Smooth muscle cell (in vitro differentiated cells): Measurements from ENCODE around the gene TMBIM4. TPM values are rescaled to one million over a fixed set of nuclear protein-coding genes. Genes with fewer than 3 reads are reported as not detected.
A peak's percentile ranks its signal among the peaks of the same experiment; 100 is the strongest.
"Not testable (repeated sequence)": the region's sequence is repeated elsewhere in the genome, so short reads cannot be mapped to it uniquely, and the experiment has no call there.

Experiments used
- DNase-seq: peaks from one replicate; lab custom pipeline; 2025; ENCODE audit not compliant: unreplicated experiment; lab: John Stamatoyannopoulos, UW
- H2AFZ ChIP-seq: fragments of 200-600 bp; sonication (generic); 2 replicates; pipeline ENCODE4 v1.6.0; 2016; ENCODE audit warnings: antibody characterized with exemption, low read depth, mild to moderate bottlenecking
- H3F3A ChIP-seq: fragments of 200-600 bp; sonication (generic); 2 replicates; pipeline ENCODE4 v1.6.0; 2017; ENCODE audit warnings: antibody characterized with exemption, low read depth
- H3K27ac ChIP-seq: fragments of 200-600 bp; sonication (generic); 2 replicates; pipeline ENCODE4 v1.5.1; 2016; ENCODE audit warnings: low read depth, mild to moderate bottlenecking
- H3K27me3 ChIP-seq: fragments of 200-600 bp; sonication (generic); 2 replicates; pipeline ENCODE4 v1.6.1; 2016; ENCODE audit warnings: low read depth, mild to moderate bottlenecking
- H3K36me3 ChIP-seq: fragments of 200-600 bp; sonication (generic); 2 replicates; pipeline ENCODE4 v1.5.1; 2016; ENCODE audit warnings: low read depth
- H3K4me1 ChIP-seq: fragments of 200-600 bp; sonication (generic); 2 replicates; pipeline ENCODE4 v1.5.1; 2016; ENCODE audit warnings: low read depth
- H3K4me2 ChIP-seq: fragments of 200-600 bp; sonication (generic); 2 replicates; pipeline ENCODE4 v1.6.0; 2016; ENCODE audit warnings: mild to moderate bottlenecking
- H3K4me3 ChIP-seq: fragments of 200-600 bp; sonication (generic); 2 replicates; pipeline ENCODE4 v1.5.1; 2016; ENCODE audit warnings: mild to moderate bottlenecking
- H3K79me2 ChIP-seq: fragments of 200-600 bp; sonication (generic); 2 replicates; pipeline ENCODE4 v1.6.0; 2016; ENCODE audit warnings: low read depth, mild to moderate bottlenecking
- H3K9ac ChIP-seq: fragments of 200-600 bp; sonication (generic); 2 replicates; pipeline ENCODE4 v1.6.0; 2016; ENCODE audit warnings: low read depth
- H3K9me3 ChIP-seq: fragments of 200-600 bp; sonication (generic); replicated peaks from 2 replicates; pipeline ENCODE4 v1.5.1; 2016; ENCODE audit warnings: low read depth
- H4K20me1 ChIP-seq: fragments of 200-600 bp; sonication (generic); 2 replicates; pipeline ENCODE4 v1.6.0; 2016; ENCODE audit warnings: low read depth
- WGBS: methylation state at CpG from one replicate; pipeline ENCODE4 v1.1.7; 2016; ENCODE audit warnings: low lambda C conversion rate; 5-methylcytosine and 5-hydroxymethylcytosine counted together
- polyA plus RNA-seq: library from polyadenylated mRNA; unstranded; fragments of >200 nt; fragmentation: Nextera tagmentation; extraction: Ambion mirVana; gene quantifications from 2 replicates; pipeline ENCODE4 v1.2.1, GENCODE V29; 2016
- total RNA-seq: library from RNA; depleted of rRNA; stranded (reverse); fragments of >200 nt; gene quantifications from 2 replicates; pipeline ENCODE4 v1.2.3, GENCODE V29; 2014
- TF ChIP-seq, protein P1 (sequence below): fragments of 200-600 bp; sonication (generic); IDR thresholded peaks from 2 replicates; pipeline ENCODE4 v1.5.1; 2017; ENCODE audit warnings: borderline replicate concordance, mild to moderate bottlenecking, antibody characterized with exemption; ENCODE audit not compliant: insufficient read depth, poor library complexity, severe bottlenecking

TMBIM4 gene
- total and polyA plus RNA-seq, 2 experiments from 2014 or later = 97.9 to 103 TPM

DNA sequence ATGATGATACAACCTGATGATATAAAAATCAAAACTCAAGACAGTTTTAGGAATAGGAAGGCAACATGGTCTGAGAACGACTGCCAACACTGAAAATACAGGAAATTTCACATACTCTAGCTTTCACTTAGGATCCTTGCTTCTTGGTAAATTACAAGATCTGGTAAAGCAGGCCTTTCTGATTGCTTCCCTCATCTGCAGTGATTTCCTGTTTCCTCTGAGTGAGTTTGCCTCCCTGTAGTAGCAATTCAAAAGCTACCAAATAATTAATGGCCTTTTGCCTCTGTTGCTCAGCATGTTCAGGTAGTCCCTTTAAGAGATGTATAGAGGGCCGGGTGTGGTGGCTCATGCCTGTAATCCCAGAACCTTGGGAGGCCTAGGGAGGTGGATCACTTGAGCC, 17.2 kb upstream of the TMBIM4 start:
- Histone ChIP-seq H4K20me1 (no peaks in the 10 kb centered on the region), H3K4me3 (no peak overlapping the region), H3K27me3 (peaks cover 13% of the 10 kb centered on the region), H3K4me1 (no peaks in the 10 kb centered on the region), H3K79me2 (no peaks in the 10 kb centered on the region), H3K4me2 (no peak overlapping the region), H3K9ac (no peak overlapping the region), H3K27ac (no peak overlapping the region), H3K36me3 (no peaks in the 10 kb centered on the region), H3K9me3 (no peaks in the 10 kb centered on the region), H3F3A (no peaks in the 10 kb centered on the region), H2AFZ (no peak overlapping the region)
- WGBS = 92% methylated on average over 2 of the region's 2 CpGs
- no peak for DNase-seq
- TF ChIP-seq, protein P1, sequence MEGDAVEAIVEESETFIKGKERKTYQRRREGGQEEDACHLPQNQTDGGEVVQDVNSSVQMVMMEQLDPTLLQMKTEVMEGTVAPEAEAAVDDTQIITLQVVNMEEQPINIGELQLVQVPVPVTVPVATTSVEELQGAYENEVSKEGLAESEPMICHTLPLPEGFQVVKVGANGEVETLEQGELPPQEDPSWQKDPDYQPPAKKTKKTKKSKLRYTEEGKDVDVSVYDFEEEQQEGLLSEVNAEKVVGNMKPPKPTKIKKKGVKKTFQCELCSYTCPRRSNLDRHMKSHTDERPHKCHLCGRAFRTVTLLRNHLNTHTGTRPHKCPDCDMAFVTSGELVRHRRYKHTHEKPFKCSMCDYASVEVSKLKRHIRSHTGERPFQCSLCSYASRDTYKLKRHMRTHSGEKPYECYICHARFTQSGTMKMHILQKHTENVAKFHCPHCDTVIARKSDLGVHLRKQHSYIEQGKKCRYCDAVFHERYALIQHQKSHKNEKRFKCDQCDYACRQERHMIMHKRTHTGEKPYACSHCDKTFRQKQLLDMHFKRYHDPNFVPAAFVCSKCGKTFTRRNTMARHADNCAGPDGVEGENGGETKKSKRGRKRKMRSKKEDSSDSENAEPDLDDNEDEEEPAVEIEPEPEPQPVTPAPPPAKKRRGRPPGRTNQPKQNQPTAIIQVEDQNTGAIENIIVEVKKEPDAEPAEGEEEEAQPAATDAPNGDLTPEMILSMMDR = no peak

DNA sequence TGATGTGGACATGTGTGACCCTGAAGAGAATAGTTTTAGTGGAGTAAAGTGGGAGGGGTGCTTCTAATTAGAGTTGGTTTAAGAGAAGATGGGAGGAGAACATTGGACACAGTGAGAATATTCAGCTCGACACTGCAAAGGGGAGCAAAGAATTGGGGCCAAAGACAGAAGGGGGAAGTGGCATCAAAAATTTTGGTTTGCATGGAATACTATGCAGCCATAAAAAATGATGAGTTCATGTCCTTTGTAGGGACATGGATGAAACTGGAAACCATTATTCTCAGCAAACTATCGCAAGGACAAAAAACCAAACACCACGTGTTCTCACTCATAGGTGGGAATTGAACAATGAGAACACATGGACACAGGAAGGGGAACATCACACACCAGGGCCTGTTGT, 15.0 kb upstream of the TMBIM4 start:
- DNase-seq, H3K4me2 ChIP-seq, H3K4me1 ChIP-seq, H3K9me3 ChIP-seq, H3K36me3 ChIP-seq, H3K79me2 ChIP-seq, H2AFZ ChIP-seq, H3K27ac ChIP-seq, H4K20me1 ChIP-seq, H3K4me3 ChIP-seq, H3K9ac ChIP-seq, H3F3A ChIP-seq: not testable (repeated sequence)
- WGBS = 96% methylated on average over 3 of the region's 3 CpGs
- peaks cover 13% of the 10 kb centered on the region for H3K27me3 ChIP-seq

DNA sequence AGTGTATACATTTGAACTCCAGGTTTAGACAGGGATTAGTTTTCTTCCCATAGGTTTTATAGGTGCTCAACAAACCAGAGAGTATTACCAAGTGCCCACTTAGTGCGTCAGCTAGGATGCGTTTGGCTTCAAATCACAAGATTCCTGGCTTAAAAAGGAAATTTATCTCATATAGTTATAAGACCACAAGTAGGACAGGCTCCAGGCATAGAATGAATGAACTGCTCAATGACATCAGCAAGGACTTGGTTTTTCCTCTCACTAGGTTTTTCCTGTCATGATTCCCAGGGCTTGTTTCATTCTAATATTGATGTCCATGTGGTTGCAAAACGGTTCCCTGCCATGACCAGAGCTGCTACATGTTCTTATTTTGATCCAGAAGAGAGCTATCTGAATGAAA, 13.2 kb upstream of the TMBIM4 start:
- 82% methylated on average over 3 of the region's 3 CpGs for WGBS
- Histone ChIP-seq H3K79me2 (no peaks in the 10 kb centered on the region), H3K4me3 (no peak overlapping the region), H3K27ac (no peak overlapping the region), H4K20me1 (no peaks in the 10 kb centered on the region), H2AFZ (no peak overlapping the region), H3K9ac (no peak overlapping the region), H3K4me2 (no peak overlapping the region), H3K27me3 (peaks cover 4% of the 10 kb centered on the region), H3K9me3 (no peaks in the 10 kb centered on the region), H3K36me3 (no peaks in the 10 kb centered on the region), H3K4me1 (no peaks in the 10 kb centered on the region), H3F3A (no peaks in the 10 kb centered on the region)
- TF ChIP-seq, protein P1 = no peak
- no peak for DNase-seq

DNA sequence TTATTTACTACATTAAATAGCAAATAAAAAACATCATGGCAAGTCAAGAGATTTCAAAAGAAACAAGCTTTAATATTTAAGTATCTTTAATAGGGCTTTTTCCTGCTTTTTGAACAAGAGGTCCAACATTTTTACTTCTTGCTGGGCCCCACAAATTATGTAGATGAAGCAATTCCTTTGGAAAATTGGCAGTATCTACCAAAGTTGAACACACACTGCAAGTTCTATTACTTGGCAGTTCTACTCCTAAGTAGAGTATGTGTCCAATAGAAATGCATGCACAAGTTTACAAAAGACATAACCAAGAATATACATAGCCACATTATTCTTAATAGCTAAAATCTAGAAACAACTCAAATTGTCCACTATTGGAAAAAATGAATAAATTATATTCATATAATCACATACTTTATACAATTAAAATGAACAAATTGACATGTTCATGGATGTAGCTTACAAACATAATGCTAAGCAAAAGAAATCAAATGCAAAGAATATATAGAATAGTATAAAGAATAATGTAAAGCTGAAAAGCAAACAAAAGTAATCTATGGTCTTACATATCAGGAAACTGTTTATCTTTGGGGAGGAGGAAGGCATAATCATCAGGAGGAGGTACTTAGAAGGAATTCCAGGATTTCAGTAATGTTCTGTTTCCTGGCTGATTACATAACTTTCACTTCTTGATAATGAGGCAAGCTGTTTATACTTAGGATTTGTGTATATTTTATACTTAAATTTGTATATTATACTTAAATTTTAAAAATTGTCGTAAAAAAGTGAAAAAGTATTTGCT, 6.5 kb upstream of the TMBIM4 start:
- WGBS = 79% methylated on average over 1 of the region's 1 CpG
- Histone ChIP-seq H3K4me2 (peak overlapping the region; percentile 53), H3K27me3 (no peaks in the 10 kb centered on the region), H2AFZ (no peak overlapping the region), H3K9me3 (no peaks in the 10 kb centered on the region), H4K20me1 (no peaks in the 10 kb centered on the region), H3K4me3 (no peak overlapping the region), H3K27ac (no peak overlapping the region), H3K79me2 (no peaks in the 10 kb centered on the region), H3F3A (no peaks in the 10 kb centered on the region), H3K9ac (no peak overlapping the region), H3K4me1 (no peaks in the 10 kb centered on the region), H3K36me3 (no peaks in the 10 kb centered on the region)
- TF ChIP-seq, protein P1 = no peak
- no peak for DNase-seq

DNA sequence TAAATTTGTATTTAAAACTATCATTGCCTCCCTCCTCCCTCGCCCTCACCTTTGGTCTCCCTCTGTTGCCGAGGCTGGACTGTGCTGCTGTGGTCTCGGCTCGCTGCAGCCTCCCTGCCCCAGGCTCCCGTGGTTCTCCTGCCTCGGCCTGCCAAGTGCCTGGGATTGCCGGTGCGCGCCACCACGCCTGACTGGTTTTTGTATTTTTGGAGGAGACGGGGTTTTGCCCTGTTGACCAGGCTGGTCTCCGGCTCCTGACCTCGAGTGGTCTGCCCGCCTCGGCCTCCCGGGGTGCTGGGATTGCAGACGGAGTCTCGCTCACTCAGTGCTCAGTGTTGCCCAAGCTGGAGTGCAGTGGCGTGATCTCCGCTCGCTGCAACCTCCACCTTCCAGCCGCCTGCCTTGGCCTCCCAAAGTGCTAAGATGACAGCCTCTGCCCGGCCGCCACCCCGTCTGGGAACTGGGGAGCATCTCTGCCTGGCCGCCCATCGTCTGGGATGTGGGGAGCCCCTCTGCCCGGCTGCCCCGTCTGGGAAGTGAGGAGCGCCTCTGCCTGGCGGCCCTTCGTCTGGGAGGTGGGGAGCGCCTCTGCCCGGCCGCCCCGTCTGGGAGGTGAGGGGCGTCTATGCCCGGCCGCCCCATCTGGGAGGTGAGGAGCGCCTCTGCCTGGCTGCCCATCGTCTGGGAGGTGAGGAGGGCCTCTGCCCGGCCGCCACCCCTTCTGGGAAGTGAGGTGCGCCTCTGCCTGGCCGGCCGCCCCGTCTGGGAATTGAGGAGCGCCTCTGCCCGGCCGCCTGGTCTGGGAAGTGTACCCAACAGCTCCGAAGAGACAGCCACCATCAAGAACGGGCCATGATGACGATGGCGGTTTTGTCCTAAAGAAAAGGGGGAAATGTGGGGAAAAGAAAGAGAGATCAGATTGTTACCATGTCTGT, 4.9 kb upstream of the TMBIM4 start:
- not testable (repeated sequence) for H3K36me3 ChIP-seq, H3F3A ChIP-seq, H2AFZ ChIP-seq, H3K9ac ChIP-seq, H3K27me3 ChIP-seq, DNase-seq, H3K9me3 ChIP-seq, H3K4me3 ChIP-seq, H3K79me2 ChIP-seq, H4K20me1 ChIP-seq, H3K4me1 ChIP-seq, H3K4me2 ChIP-seq, H3K27ac ChIP-seq
- 96% methylated on average over 54 of the region's 54 CpGs for WGBS
